AG08396 (cell line): ENCODE results near the gene SLC44A1.
"Not testable (repeated sequence)": the region's sequence is repeated elsewhere in the genome, so short reads cannot be mapped to it uniquely, and the experiment has no call there.

Experiments
- DNase-seq: peaks from one replicate; pipeline ENCODE4 v3.0.0; 2012; ENCODE audit warnings: low spot score, mixed read lengths

SLC44A1 gene

GRCh38 chr9:105242557-105242956 is 1.9 kb upstream of the SLC44A1 start:
- DNase-seq: no peak

- DNase-seq: no peak
Observed at GRCh38 chr9:105243015-105243686, 1.3 kb upstream of the SLC44A1 start.

- no peak for DNase-seq
Observed at GRCh38 chr9:105244734-105245028, 230 bp downstream of the SLC44A1 start.

GRCh38 chr9:105245029-105245890 is 809 bp downstream of the SLC44A1 start:
- peak; percentile 37 for DNase-seq

GRCh38 chr9:105245891-105246161 is 1.4 kb downstream of the SLC44A1 start:
- DNase-seq: no peak

- no peak for DNase-seq
Observed at GRCh38 chr9:105246656-105247173, 2.3 kb downstream of the SLC44A1 start.

GRCh38 chr9:105248691-105249090 is 4.2 kb downstream of the SLC44A1 start:
- DNase-seq: no peak

GRCh38 chr9:105251133-105251532 is 6.7 kb downstream of the SLC44A1 start:
- no peak for DNase-seq

GRCh38 chr9:105251733-105252404 is 7.4 kb downstream of the SLC44A1 start:
- DNase-seq: no peak

- DNase-seq: no peak
Observed at GRCh38 chr9:105252405-105252756, 7.9 kb downstream of the SLC44A1 start.

GRCh38 chr9:105254226-105254625 is 9.8 kb downstream of the SLC44A1 start:
- DNase-seq: no peak

- DNase-seq: no peak
Observed at GRCh38 chr9:105255421-105255820, 11.0 kb downstream of the SLC44A1 start.

- DNase-seq: not testable (repeated sequence)
Observed at GRCh38 chr9:105256569-105256968, 12.1 kb downstream of the SLC44A1 start.

- DNase-seq: no peak
Observed at GRCh38 chr9:105257809-105258208, 13.4 kb downstream of the SLC44A1 start.

- DNase-seq: no peak
Observed at GRCh38 chr9:105258225-105258737, 13.8 kb downstream of the SLC44A1 start.

GRCh38 chr9:105259274-105259673 is 14.8 kb downstream of the SLC44A1 start:
- DNase-seq: no peak

- no peak for DNase-seq
Observed at GRCh38 chr9:105259731-105260612, 15.5 kb downstream of the SLC44A1 start.

GRCh38 chr9:105262497-105262896 is 18.0 kb downstream of the SLC44A1 start:
- DNase-seq: no peak

GRCh38 chr9:105264380-105264779 is 19.9 kb downstream of the SLC44A1 start:
- DNase-seq: no peak

GRCh38 chr9:105268254-105268653 is 23.8 kb downstream of the SLC44A1 start:
- DNase-seq: not testable (repeated sequence)

GRCh38 chr9:105269593-105269992 is 25.1 kb downstream of the SLC44A1 start:
- no peak for DNase-seq

GRCh38 chr9:105270711-105271110 is 26.3 kb downstream of the SLC44A1 start:
- no peak for DNase-seq
